ENCODE measurements around the gene INMT.

- TF ChIP-seq CTCF (IDR thresholded peaks at IDR 0.05 in 8 of 11, conservative IDR thresholded peaks at IDR 0.05 in 3 of 11) (no peak), POLR2A (IDR thresholded peaks at IDR 0.05) (no peak)
Measured at GRCh38 chr7:30776971-30777370, 25.0 kb downstream of the INMT start.
